ENCODE results near the gene MTG1. TPM values are rescaled to one million over a fixed set of nuclear protein-coding genes. Genes with fewer than 3 reads are reported as not detected.

The MTG1 gene
- polyA plus RNA-seq, 1 experiment = 38.1 TPM

- TF ChIP-seq, protein P1, sequence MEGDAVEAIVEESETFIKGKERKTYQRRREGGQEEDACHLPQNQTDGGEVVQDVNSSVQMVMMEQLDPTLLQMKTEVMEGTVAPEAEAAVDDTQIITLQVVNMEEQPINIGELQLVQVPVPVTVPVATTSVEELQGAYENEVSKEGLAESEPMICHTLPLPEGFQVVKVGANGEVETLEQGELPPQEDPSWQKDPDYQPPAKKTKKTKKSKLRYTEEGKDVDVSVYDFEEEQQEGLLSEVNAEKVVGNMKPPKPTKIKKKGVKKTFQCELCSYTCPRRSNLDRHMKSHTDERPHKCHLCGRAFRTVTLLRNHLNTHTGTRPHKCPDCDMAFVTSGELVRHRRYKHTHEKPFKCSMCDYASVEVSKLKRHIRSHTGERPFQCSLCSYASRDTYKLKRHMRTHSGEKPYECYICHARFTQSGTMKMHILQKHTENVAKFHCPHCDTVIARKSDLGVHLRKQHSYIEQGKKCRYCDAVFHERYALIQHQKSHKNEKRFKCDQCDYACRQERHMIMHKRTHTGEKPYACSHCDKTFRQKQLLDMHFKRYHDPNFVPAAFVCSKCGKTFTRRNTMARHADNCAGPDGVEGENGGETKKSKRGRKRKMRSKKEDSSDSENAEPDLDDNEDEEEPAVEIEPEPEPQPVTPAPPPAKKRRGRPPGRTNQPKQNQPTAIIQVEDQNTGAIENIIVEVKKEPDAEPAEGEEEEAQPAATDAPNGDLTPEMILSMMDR (IDR thresholded peaks at IDR 0.05; ENCODE audit: insufficient read depth, low read depth, low read length) = no peak
- no peak overlapping the region for H3K4me3 ChIP-seq (ENCODE audit: low read depth, low read length)
- H3K36me3 ChIP-seq (ENCODE audit: control insufficient read depth, insufficient read depth, low read length) = peaks cover 19% of the 10 kb centered on the region
- CTCF ChIA-PET = no interaction called here
- no peak for DNase-seq (ENCODE audit: low read depth)
- POLR2A ChIA-PET = no interaction called here
- no peaks in the 10 kb centered on the region for H3K27me3 ChIP-seq (ENCODE audit: control insufficient read depth, insufficient read depth, low read length)
These were observed 8.2 kb downstream of the MTG1 start for GRCh38 chr10:133401981-133402725.

DNA sequence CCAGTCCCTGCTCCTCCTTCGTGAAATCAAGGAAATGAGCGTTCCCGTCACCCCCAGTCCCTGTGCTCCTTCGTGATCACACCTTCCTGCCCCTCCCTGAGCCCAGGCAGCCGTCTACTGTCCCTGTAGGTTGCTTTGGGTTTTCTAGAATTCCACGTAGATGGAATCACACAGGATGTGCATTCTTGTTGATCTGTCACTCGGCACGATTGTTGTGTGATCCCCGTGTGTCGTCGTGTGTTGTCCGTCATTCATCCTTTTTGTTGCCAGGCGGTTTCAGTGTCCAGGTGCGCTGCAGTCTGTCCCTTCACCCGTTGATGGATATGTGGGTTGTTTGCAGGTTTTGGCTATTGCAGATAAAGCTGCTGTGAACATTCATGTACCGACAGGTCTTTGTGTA is 9.4 kb downstream of the MTG1 start:
- no peaks in the 10 kb centered on the region for H3K27me3 ChIP-seq (ENCODE audit: control insufficient read depth, insufficient read depth, low read length)
- TF ChIP-seq, protein P1 (IDR thresholded peaks at IDR 0.05; ENCODE audit: insufficient read depth, low read depth, low read length) = no peak
- H3K36me3 ChIP-seq (ENCODE audit: control insufficient read depth, insufficient read depth, low read length) = peaks cover 19% of the 10 kb centered on the region
- ChIA-PET CTCF (interaction anchor here (1.1 kb wide), 1 partner anchor 35 kb away, joined by 3 read pairs; no protein-coding TSS in a partner anchor), POLR2A (no interaction called here)
- no peak overlapping the region for H3K4me3 ChIP-seq (ENCODE audit: low read depth, low read length)
- DNase-seq (ENCODE audit: low read depth) = no peak

GRCh38 chr10:133403784-133404183 is 9.8 kb downstream of the MTG1 start:
- ChIA-PET POLR2A (no interaction called here), CTCF (interaction anchor here (1.1 kb wide), 1 partner anchor 35 kb away, joined by 3 read pairs; no protein-coding TSS in a partner anchor)
- Histone ChIP-seq H3K36me3 (ENCODE audit: control insufficient read depth, insufficient read depth, low read length) (peaks cover 17% of the 10 kb centered on the region), H3K4me3 (ENCODE audit: low read depth, low read length) (no peak overlapping the region), H3K27me3 (ENCODE audit: control insufficient read depth, insufficient read depth, low read length) (no peaks in the 10 kb centered on the region)
- DNase-seq (ENCODE audit: low read depth) = no peak
- TF ChIP-seq, protein P1 (IDR thresholded peaks at IDR 0.05; ENCODE audit: insufficient read depth, low read depth, low read length) = no peak

- POLR2A ChIA-PET = no interaction called here
- TF ChIP-seq, protein P1 (IDR thresholded peaks at IDR 0.05; ENCODE audit: insufficient read depth, low read depth, low read length) = no peak
- Histone ChIP-seq H3K4me3 (ENCODE audit: low read depth, low read length) (no peak overlapping the region), H3K27me3 (ENCODE audit: control insufficient read depth, insufficient read depth, low read length) (no peaks in the 10 kb centered on the region), H3K36me3 (ENCODE audit: control insufficient read depth, insufficient read depth, low read length) (peaks cover 11% of the 10 kb centered on the region)
- CTCF ChIA-PET = interaction anchor here (1.0 kb wide), 1 partner anchor 76 kb away, joined by 4 read pairs; no protein-coding TSS in a partner anchor
- no peak for DNase-seq (ENCODE audit: low read depth)
These were observed 11.3 kb downstream of the MTG1 start for GRCh38 chr10:133405272-133405671.

DNA sequence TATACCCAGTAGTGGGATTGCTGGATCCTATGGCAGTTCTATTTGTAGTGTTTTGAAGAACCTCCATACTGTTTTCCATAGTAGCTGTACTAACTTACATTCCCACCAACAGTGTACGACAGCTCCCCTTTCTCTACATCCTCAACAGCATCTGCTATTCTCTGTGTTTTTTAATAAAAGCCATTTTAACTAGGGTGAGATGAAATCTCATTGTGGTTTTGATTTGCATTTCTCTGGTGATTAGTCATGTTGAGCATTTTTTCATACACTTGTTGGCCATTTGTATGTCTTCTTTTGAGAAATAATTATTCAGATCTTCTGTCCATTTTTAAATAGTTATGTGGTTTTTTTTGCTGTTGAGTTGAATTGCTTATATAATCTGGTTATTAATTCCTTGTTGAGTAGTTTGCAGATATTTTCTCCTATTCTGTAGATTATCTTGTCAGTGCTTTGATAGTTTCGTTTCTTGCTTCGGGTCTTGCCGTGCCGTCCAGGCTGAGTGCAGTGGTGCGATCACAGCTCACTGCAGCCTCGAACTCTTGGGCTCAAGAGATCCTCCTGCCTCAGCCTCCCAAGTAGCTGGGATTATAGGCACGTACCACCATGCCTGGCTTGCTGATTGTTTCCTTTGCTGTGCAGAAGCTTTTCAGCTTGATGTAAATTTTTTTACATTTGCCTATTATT is 12.0 kb downstream of the MTG1 start:
- peaks cover 11% of the 10 kb centered on the region for H3K36me3 ChIP-seq (ENCODE audit: control insufficient read depth, insufficient read depth, low read length)
- CTCF ChIA-PET = interaction anchor here (1.0 kb wide), 1 partner anchor 76 kb away, joined by 4 read pairs; no protein-coding TSS in a partner anchor
- DNase-seq (ENCODE audit: low read depth) = peak; percentile 17
- no peaks in the 10 kb centered on the region for H3K27me3 ChIP-seq (ENCODE audit: control insufficient read depth, insufficient read depth, low read length)
- TF ChIP-seq, protein P1 (IDR thresholded peaks at IDR 0.05; ENCODE audit: insufficient read depth, low read depth, low read length) = no peak
- no peak overlapping the region for H3K4me3 ChIP-seq (ENCODE audit: low read depth, low read length)
- POLR2A ChIA-PET = no interaction called here

Data from BJ (cell line).